Right renal cortex interstitium (tissue), 3 donors: ENCODE measurements around the gene MMP23B. TPM values are rescaled to one million over a fixed set of nuclear protein-coding genes. Genes with fewer than 3 reads are reported as not detected.

Experiments used
- polyA plus RNA-seq, 3 donors: library from polyadenylated mRNA; unstranded; fragments of 120-200 nt; gene quantifications; one replicate each; pipeline ENCODE4 v1.2.1, GENCODE V29; 2013; ENCODE audit not compliant: insufficient read length in 3 of 3

Gene MMP23B
- polyA plus RNA-seq, 3 donors = 13.4 to 15.6 (median 15.2) TPM

Other genes starting within 250 kb of the MMP23B start
- gene CCNL2, start 232.8 kb upstream of the MMP23B start, polyA plus RNA-seq = 100 to 1,000 TPM; 183 to 230 (median 206) TPM
- 100 to 1,000 TPM; 107 to 136 (median 117) TPM for gene MRPL20, start 224.9 kb upstream of the MMP23B start, polyA plus RNA-seq
- 10 to 100 TPM in 1 of 3 donors, 1 to 10 TPM in 2; 5.0 to 19.7 (median 7.1) TPM for gene ANKRD65, start 210.9 kb upstream of the MMP23B start, polyA plus RNA-seq
- 10 to 100 TPM; 39.8 to 52.7 (median 48.0) TPM for gene VWA1, start 196.5 kb upstream of the MMP23B start, polyA plus RNA-seq
- 1 to 10 TPM; 1.4 to 3.1 (median 2.0) TPM for gene ATAD3C, start 182.5 kb upstream of the MMP23B start, polyA plus RNA-seq
- 1 to 10 TPM; 8.1 to 9.8 (median 8.8) TPM for gene ATAD3B, start 160.4 kb upstream of the MMP23B start, polyA plus RNA-seq
- gene ATAD3A, start 120.0 kb upstream of the MMP23B start, polyA plus RNA-seq = 10 to 100 TPM; 16.6 to 19.4 (median 18.1) TPM
- 1 to 10 TPM; 3.2 to 3.6 (median 3.5) TPM for gene TMEM240, start 91.5 kb upstream of the MMP23B start, polyA plus RNA-seq
- 10 to 100 TPM; 78.5 to 81.6 (median 79.1) TPM for gene SSU72, start 57.3 kb upstream of the MMP23B start, polyA plus RNA-seq
- gene FNDC10, start 32.0 kb upstream of the MMP23B start, polyA plus RNA-seq = 1 to 10 TPM; 1.3 to 2.5 (median 2.2) TPM
- gene MIB2, start 16.7 kb upstream of the MMP23B start, polyA plus RNA-seq = 10 to 100 TPM; 22.3 to 23.6 (median 22.4) TPM
- 10 to 100 TPM; 39.7 to 44.0 (median 42.3) TPM for gene CDK11B, start 26.8 kb downstream of the MMP23B start, polyA plus RNA-seq
- gene SLC35E2B, start 60.6 kb downstream of the MMP23B start, polyA plus RNA-seq = 10 to 100 TPM; 59.0 to 65.3 (median 61.1) TPM
- gene CDK11A, start 92.2 kb downstream of the MMP23B start, polyA plus RNA-seq = 10 to 100 TPM; 20.4 to 25.8 (median 24.5) TPM
- 10 to 100 TPM; 35.4 to 40.0 (median 39.3) TPM for gene NADK, start 146.3 kb downstream of the MMP23B start, polyA plus RNA-seq